ENCODE results near the gene RCAN2.

DNA sequence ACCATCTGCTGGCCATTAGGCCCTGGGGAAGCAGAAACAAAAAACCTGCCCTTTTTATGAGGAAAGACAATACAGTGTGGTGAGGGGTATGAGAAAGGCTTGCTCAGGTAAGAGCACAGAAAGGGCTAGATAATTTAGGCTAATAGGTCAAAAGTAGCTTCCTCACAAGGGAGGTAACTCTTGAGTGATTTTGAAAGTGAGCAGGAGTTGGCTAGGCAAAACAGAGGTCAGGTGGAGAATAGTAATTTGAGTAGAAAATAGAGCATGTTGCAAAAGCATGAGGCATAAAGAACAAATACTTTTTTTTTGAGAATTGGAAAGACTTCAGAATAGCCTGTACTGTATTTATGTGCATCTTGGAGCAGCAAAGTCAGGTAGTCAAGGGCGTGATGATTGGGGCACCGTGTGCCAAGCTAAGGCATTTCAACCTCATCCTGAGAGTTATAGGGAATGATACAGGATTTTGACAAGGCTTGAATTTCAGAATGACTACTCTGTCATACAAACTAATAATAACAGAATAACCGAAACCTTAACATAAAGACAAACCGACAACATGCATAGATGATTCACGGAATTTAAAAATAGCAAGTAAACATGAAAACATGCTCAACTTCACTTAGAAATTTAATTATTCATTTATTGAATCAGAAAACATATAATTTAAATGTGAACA lies 197.5 kb downstream of the RCAN2 start:
- no peak for TF ChIP-seq POLR2A (IDR thresholded peaks at IDR 0.05; ENCODE audit: low read depth, low read length)
- no peak for TF ChIP-seq TAF1 (IDR thresholded peaks at IDR 0.05; ENCODE audit: low read depth, low read length)
- TF ChIP-seq POLR2AphosphoS5 (IDR thresholded peaks at IDR 0.05; ENCODE audit: low read depth, low read length), result no peak

All from GM12891 (cell line).